ENCODE data around the gene AGBL2.
"Not testable (repeated sequence)": the region's sequence is repeated elsewhere in the genome, so short reads cannot be mapped to it uniquely, and the experiment has no call there.

DNA sequence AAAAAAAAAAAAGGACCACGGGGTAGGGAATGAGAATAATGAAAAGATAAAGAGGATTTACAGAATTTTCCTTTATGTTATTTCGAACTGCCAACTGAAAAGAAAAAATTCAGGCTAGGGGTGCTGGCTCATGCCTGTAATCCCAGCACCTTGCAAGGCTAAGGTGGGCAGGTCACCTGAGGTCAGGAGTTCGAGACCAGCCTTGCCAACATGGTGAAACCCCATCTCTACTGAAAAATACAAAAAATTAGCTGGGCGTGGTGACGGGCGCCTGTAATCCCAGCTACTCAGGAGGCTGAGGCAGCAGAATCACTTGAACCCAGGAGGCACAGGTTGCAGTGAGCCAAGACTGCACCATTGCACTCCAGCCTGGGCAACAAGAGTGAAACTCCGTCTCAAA, 27.3 kb upstream of the AGBL2 start:
- TF ChIP-seq POLR2A (IDR thresholded peaks at IDR 0.05); CTCF (IDR thresholded peaks at IDR 0.05 in 8 of 11, conservative IDR thresholded peaks at IDR 0.05 in 3 of 11); POLR2AphosphoS5 (IDR thresholded peaks at IDR 0.05): not testable (repeated sequence)

Measured in spleen (tissue), 7 donors.